ENCODE data around the gene TTLL1.
"Not testable (repeated sequence)": the region's sequence is repeated elsewhere in the genome, so short reads cannot be mapped to it uniquely, and the experiment has no call there.

The TTLL1 gene

GRCh38 chr22:42995654-42996053, 93.5 kb downstream of the TTLL1 start:
- not testable (repeated sequence) for DNase-seq (ENCODE audit: low read depth in 2 of 2, low spot score in 1 of 2)

DNA sequence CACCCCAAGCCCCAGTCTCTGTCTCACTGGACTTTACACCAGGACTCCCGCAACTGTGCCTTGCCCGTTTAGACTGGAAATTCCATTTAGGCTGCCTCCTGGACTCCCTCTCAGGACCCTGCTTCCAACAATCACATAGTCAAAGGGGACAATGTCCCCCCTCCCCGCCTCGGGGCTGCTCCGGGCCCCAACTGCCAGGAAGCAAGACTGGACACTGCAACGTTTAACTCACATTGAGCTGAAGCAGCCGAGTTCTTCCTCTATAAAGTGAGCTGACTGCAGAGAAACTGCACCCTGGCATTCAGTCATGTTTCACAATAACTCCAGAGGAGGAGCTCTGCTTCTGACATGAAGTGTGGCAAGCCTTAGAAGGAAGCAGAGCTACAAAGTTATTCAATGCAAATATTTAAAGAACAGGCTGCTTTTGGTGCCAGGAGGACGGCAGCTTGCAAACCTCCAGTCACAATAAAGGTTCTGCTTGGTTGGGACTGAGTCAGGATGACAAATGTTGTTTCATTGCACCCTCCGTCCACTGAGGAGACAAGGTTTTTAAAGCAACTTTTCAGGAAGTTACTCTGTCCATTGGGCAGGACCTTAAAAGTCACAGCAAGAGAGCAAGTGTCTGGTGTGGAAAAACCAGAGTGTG, 94.2 kb downstream of the TTLL1 start:
- DNase-seq (ENCODE audit: low read depth in 2 of 2, low spot score in 1 of 2): no peak

- no peak for DNase-seq (ENCODE audit: low read depth in 2 of 2, low spot score in 1 of 2)
These were observed 94.8 kb downstream of the TTLL1 start for GRCh38 chr22:42994276-42994916.

DNA sequence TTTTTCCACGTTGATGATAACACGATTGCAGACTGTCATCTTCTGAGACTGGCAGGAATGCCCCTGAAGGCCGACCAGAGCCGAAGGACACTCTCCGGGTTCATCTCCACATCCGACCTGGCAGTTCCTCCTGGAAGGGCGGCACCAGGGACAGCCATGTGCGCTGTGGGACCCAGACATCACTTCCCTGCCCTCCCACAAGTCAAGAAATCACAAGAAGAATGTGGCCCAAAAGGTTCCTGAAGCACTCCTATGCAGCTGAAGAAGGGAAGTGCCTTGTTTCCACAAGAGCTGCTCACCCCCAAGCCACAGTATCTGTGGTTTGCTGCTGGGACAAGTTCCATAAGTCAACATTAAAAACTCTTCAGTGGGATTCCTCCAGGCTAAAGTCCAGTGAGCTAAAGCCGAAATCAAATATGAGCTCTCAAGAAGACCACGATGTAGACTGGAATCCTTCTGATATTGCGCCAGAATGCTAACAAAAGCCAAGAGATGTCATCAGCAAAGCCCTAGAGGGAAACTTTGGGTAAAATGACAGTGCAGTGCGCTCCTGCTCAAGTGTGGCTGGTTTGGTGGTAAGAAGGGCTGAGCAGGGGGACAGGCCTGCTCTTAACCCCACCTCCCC, 95.4 kb downstream of the TTLL1 start:
- no peak for DNase-seq (ENCODE audit: low read depth in 2 of 2, low spot score in 1 of 2)

DNA sequence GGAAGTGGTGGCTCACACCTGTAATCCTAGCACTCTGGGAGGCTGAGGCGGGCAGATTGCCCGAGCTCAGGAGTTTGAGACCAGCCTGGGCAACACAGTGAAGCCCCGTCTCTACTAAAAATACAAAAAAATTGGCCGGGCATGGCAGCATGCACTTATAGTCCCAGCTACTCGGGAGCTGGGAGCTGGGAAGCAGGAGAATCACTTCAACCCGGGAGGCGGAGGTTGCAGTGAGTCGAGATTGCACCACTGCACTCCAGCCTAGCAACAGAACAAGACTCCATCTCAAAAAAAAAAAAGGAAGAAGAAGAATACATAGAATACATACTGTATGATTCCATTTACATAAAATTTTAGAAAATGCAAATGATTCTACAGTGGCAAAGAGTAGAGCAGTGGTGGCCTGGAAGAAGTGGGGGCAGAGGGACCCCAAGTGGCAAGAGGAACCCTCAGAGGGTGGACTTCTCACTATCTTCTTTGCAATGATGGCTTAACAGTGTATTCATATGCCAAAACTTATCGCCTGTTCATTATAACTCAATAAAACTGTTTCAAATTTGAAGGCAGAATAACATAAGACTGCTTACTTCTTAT, 96.2 kb downstream of the TTLL1 start:
- DNase-seq (ENCODE audit: low read depth in 2 of 2, low spot score in 1 of 2): no peak

GRCh38 chr22:42992092-42992491, 97.1 kb downstream of the TTLL1 start:
- DNase-seq (ENCODE audit: low read depth in 2 of 2, low spot score in 1 of 2): no peak

DNA sequence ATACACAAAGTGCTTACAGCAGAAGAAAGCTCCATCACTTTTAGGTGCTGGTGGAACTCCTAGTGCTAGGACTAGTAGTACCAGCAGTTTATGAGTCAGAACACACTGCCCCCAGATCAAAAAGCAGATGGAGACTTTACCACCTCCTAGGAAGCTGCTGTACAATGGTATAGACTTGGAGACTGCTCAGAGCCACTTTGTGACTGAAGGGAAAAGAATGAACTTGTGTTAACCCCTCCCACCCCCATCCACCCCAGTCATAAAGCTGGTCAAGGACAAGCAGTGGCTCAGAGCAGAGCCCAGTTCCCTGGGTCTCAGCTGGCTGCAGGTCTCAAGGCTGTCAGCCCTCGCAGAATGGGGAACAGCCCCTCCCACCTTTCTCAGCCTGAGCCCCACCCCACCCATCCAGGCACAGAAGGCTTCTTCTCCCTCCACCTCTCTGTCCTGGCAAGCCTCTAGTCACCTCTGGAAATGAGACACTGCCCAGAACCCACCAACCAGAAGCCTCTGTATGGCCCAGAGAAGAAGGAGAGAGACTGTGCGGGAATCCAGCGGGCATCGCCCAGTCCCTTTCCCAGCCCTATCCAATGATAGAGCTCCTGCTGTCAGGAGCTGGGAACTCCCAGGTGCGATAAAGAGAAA, 98.1 kb downstream of the TTLL1 start:
- no peak for DNase-seq (ENCODE audit: low read depth in 2 of 2, low spot score in 1 of 2)

GRCh38 chr22:42990131-42990838, 98.9 kb downstream of the TTLL1 start:
- no peak for DNase-seq (ENCODE audit: low read depth in 2 of 2, low spot score in 1 of 2)
